ENCODE measurements around the gene KIAA0586.

DNA sequence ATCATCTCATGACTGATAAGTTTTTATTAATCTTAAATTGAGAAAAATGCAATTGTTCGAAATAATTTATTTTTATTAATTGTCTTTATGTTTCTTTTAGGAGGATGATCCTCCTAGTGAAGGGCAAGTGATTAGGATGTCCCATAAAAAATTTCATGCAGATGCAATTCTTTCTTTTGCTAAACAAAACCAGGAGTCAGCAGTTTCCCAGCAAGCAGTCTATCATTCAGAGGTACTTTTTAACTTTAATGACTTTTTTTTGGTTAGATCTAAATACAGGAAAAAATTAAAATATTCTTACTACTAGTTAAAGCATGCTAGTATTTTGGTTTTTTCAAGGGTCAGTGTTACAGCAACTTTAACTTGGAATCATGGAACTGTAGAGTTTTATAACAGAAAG lies 64.5 kb downstream of the KIAA0586 start:
- TF ChIP-seq, protein P1, sequence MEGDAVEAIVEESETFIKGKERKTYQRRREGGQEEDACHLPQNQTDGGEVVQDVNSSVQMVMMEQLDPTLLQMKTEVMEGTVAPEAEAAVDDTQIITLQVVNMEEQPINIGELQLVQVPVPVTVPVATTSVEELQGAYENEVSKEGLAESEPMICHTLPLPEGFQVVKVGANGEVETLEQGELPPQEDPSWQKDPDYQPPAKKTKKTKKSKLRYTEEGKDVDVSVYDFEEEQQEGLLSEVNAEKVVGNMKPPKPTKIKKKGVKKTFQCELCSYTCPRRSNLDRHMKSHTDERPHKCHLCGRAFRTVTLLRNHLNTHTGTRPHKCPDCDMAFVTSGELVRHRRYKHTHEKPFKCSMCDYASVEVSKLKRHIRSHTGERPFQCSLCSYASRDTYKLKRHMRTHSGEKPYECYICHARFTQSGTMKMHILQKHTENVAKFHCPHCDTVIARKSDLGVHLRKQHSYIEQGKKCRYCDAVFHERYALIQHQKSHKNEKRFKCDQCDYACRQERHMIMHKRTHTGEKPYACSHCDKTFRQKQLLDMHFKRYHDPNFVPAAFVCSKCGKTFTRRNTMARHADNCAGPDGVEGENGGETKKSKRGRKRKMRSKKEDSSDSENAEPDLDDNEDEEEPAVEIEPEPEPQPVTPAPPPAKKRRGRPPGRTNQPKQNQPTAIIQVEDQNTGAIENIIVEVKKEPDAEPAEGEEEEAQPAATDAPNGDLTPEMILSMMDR (IDR thresholded peaks at IDR 0.05), result no peak
- TF ChIP-seq, protein P2, sequence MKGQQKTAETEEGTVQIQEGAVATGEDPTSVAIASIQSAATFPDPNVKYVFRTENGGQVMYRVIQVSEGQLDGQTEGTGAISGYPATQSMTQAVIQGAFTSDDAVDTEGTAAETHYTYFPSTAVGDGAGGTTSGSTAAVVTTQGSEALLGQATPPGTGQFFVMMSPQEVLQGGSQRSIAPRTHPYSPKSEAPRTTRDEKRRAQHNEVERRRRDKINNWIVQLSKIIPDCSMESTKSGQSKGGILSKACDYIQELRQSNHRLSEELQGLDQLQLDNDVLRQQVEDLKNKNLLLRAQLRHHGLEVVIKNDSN (CRISPR knock-in tag; IDR thresholded peaks at IDR 0.05), result no peak
- TF ChIP-seq, protein P3, sequence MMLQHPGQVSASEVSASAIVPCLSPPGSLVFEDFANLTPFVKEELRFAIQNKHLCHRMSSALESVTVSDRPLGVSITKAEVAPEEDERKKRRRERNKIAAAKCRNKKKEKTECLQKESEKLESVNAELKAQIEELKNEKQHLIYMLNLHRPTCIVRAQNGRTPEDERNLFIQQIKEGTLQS (CRISPR knock-in tag; conservative IDR thresholded peaks at IDR 0.05), result no peak
- TF ChIP-seq NFYB (CRISPR knock-in tag; conservative IDR thresholded peaks at IDR 0.05; ENCODE audit: low read depth) (no peak), ZNF396 (CRISPR knock-in tag; IDR thresholded peaks at IDR 0.05; ENCODE audit: borderline replicate concordance) (no peak), ESRRA (CRISPR knock-in tag; IDR thresholded peaks at IDR 0.05; ENCODE audit: borderline replicate concordance) (no peak), NR2C2 (CRISPR knock-in tag; IDR thresholded peaks at IDR 0.05) (no peak), FOXK1 (CRISPR knock-in tag; IDR thresholded peaks at IDR 0.05) (no peak), TCF7 (CRISPR knock-in tag; IDR thresholded peaks at IDR 0.05; ENCODE audit: low read depth) (no peak)
- TF ChIP-seq, protein P4, sequence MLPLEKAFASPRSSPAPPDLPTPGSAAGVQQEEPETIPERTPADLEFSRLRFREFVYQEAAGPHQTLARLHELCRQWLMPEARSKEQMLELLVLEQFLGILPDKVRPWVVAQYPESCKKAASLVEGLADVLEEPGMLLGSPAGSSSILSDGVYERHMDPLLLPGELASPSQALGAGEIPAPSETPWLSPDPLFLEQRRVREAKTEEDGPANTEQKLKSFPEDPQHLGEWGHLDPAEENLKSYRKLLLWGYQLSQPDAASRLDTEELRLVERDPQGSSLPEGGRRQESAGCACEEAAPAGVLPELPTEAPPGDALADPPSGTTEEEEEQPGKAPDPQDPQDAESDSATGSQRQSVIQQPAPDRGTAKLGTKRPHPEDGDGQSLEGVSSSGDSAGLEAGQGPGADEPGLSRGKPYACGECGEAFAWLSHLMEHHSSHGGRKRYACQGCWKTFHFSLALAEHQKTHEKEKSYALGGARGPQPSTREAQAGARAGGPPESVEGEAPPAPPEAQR (CRISPR knock-in tag; IDR thresholded peaks at IDR 0.05), result no peak
- TF ChIP-seq, protein P5, sequence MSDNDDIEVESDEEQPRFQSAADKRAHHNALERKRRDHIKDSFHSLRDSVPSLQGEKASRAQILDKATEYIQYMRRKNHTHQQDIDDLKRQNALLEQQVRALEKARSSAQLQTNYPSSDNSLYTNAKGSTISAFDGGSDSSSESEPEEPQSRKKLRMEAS (CRISPR knock-in tag; IDR thresholded peaks at IDR 0.05), result no peak
